ENCODE measurements around the gene MED12L. TPM values are rescaled to one million over a fixed set of nuclear protein-coding genes. Genes with fewer than 3 reads are reported as not detected.
A peak's percentile ranks its signal among the peaks of the same experiment; 100 is the strongest.

MED12L gene
- polyA plus RNA-seq, 1 of the 3 experiments (the other 2 are of a cell fraction) = 0.03 TPM

GRCh38 chr3:151320131-151320530 is 234.7 kb downstream of the MED12L start:
- H3K27ac ChIP-seq (ENCODE audit: low read depth in 2 of 2, low read length in 1 of 2) = peak overlapping the region; percentile 48 to 57; a peak in 3 of 4 replicates
- H3K4me3 ChIP-seq (ENCODE audit: low read depth in 2 of 2, low read length in 1 of 2) = no peak overlapping the region; a peak in 1 of 4 replicates
- no peaks in the 10 kb centered on the region for H3F3A ChIP-seq (replicated peaks; ENCODE audit: insufficient read depth)
- WGBS (ENCODE audit: low lambda C conversion rate) = 48% methylated on average over 2 of the region's 2 CpGs
- H2AFZ ChIP-seq (ENCODE audit: low read depth) = no peak overlapping the region
- H3K36me3 ChIP-seq (replicated peaks in 1 of 2; ENCODE audit: control insufficient read depth in 1 of 2, insufficient read depth in 2 of 2, low read length in 1 of 2) = no peaks in the 10 kb centered on the region
- peaks cover 0 to 27% of the 10 kb centered on the region in 2 experiments; a peak in 3 of 4 replicates for H3K4me1 ChIP-seq (ENCODE audit: control insufficient read depth in 1 of 2, insufficient read depth in 2 of 2, low read depth in 1 of 2, low read length in 1 of 2)
- H3K9me2 ChIP-seq = no peaks in the 10 kb centered on the region
- DNase-seq = no peak
- no peaks in the 10 kb centered on the region; the same call in 1 of the 2 replicates for H3K27me3 ChIP-seq (ENCODE audit: insufficient read depth)
- H3K79me2 ChIP-seq (ENCODE audit: insufficient read depth) = no peaks in the 10 kb centered on the region
- no peaks in the 10 kb centered on the region; the same call in 1 of the 2 replicates for H3K9me3 ChIP-seq
- no peak for TF ChIP-seq USF1 (IDR thresholded peaks at IDR 0.05; ENCODE audit: borderline replicate concordance, low read depth)
- TF ChIP-seq FOSL2 (IDR thresholded peaks at IDR 0.05; ENCODE audit: borderline replicate concordance, low read depth) = no peak
- TF ChIP-seq CTCF (IDR thresholded peaks at IDR 0.05) = no peak
- H3K9ac ChIP-seq = no peak overlapping the region
- H4K20me1 ChIP-seq (ENCODE audit: insufficient read depth) = no peaks in the 10 kb centered on the region
- no peak overlapping the region; the same call in 1 of the 2 replicates for H3K4me2 ChIP-seq
- ChIA-PET CTCF (no interaction called here), POLR2A (no interaction called here)

DNA sequence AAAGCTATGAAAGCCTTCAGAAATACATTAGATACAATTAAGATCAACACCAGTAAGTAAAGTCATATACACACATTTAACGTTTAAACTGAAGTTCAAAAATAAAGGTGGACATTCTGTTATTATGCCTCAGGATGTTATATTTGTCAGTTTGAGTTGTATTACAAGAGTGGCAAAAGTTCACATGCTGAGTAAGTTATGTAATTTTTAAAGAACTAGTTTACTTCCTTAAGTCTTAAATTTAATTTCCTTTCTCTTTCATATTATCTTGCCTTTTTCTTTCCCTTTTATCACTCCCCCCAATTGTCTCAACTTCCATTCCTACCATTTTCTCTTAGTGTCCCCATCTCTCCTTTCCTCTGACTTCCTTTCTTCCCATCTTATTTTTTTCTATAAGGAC is 236.1 kb downstream of the MED12L start:
- WGBS (ENCODE audit: low lambda C conversion rate) = 58% methylated on average over 1 of the region's 1 CpG
- ChIA-PET POLR2A (no interaction called here), CTCF (interaction anchor here (0.8 to 1.5 kb wide), 2 partner anchors 94 to 153 kb away, joined by 3 to 5 read pairs; no protein-coding TSS in a partner anchor)
- Histone ChIP-seq H3K4me1 (ENCODE audit: control insufficient read depth in 1 of 2, insufficient read depth in 2 of 2, low read depth in 1 of 2, low read length in 1 of 2) (peaks cover 0 to 27% of the 10 kb centered on the region in 2 experiments; a peak in 3 of 4 replicates), H3K9ac (no peak overlapping the region), H3K9me2 (no peaks in the 10 kb centered on the region), H3K27me3 (ENCODE audit: insufficient read depth) (no peaks in the 10 kb centered on the region; the same call in 1 of the 2 replicates), H3K36me3 (replicated peaks in 1 of 2; ENCODE audit: control insufficient read depth in 1 of 2, insufficient read depth in 2 of 2, low read length in 1 of 2) (no peaks in the 10 kb centered on the region), H3F3A (replicated peaks; ENCODE audit: insufficient read depth) (no peaks in the 10 kb centered on the region), H3K4me2 (no peak overlapping the region), H3K4me3 (ENCODE audit: low read depth in 2 of 2, low read length in 1 of 2) (no peak overlapping the region), H2AFZ (ENCODE audit: low read depth) (no peak overlapping the region), H3K79me2 (ENCODE audit: insufficient read depth) (no peaks in the 10 kb centered on the region), H3K27ac (ENCODE audit: low read depth in 2 of 2, low read length in 1 of 2) (no peak overlapping the region), H3K9me3 (no peaks in the 10 kb centered on the region), H4K20me1 (ENCODE audit: insufficient read depth) (no peaks in the 10 kb centered on the region)
- no peak for TF ChIP-seq TEAD4 (IDR thresholded peaks at IDR 0.05; ENCODE audit: borderline replicate concordance, insufficient read depth)
- TF ChIP-seq EZH2phosphoT487 (IDR thresholded peaks at IDR 0.05; ENCODE audit: borderline replicate concordance, low read depth) = no peak
- TF ChIP-seq GABPA (IDR thresholded peaks at IDR 0.05; ENCODE audit: low read depth) = no peak
- TF ChIP-seq TCF12 (IDR thresholded peaks at IDR 0.05) = no peak
- TF ChIP-seq MXI1 (IDR thresholded peaks at IDR 0.05; ENCODE audit: low read depth, low read length) = no peak
- DNase-seq = no peak

DNA sequence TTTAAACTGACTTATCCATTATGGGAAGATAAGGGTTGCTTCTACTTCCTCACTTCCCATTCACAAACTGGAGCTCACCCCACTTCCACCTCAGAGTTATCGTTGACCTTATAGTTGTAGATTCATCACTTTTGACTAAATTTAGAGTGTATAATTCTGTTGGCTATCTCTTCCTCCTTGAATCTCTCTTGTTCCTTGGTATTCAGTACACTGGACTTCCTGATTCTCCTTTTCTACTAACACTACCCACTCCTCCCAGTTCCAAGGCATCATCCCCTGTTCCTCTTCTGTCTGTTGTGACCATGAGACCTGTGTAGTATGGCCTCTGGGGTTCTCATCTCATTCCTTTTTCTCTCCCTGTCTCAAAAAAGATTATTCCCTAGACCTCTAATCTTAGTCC is 237.0 kb downstream of the MED12L start:
- Histone ChIP-seq H3K9ac (no peak overlapping the region), H3K4me3 (ENCODE audit: low read depth in 2 of 2, low read length in 1 of 2) (no peak overlapping the region), H3K27ac (ENCODE audit: low read depth in 2 of 2, low read length in 1 of 2) (no peak overlapping the region), H2AFZ (ENCODE audit: low read depth) (no peak overlapping the region), H3K4me1 (ENCODE audit: control insufficient read depth in 1 of 2, insufficient read depth in 2 of 2, low read depth in 1 of 2, low read length in 1 of 2) (peaks cover 0 to 27% of the 10 kb centered on the region in 2 experiments; a peak in 3 of 4 replicates), H3K9me2 (no peaks in the 10 kb centered on the region), H3K9me3 (no peaks in the 10 kb centered on the region), H4K20me1 (ENCODE audit: insufficient read depth) (no peaks in the 10 kb centered on the region), H3K36me3 (replicated peaks in 1 of 2; ENCODE audit: control insufficient read depth in 1 of 2, insufficient read depth in 2 of 2, low read length in 1 of 2) (no peaks in the 10 kb centered on the region), H3F3A (replicated peaks; ENCODE audit: insufficient read depth) (no peaks in the 10 kb centered on the region), H3K27me3 (ENCODE audit: insufficient read depth) (no peaks in the 10 kb centered on the region; the same call in 1 of the 2 replicates), H3K79me2 (ENCODE audit: insufficient read depth) (no peaks in the 10 kb centered on the region), H3K4me2 (no peak overlapping the region)
- WGBS (ENCODE audit: low lambda C conversion rate) = 66% methylated on average over 1 of the region's 1 CpG
- no peak for TF ChIP-seq RXRA (IDR thresholded peaks at IDR 0.05; ENCODE audit: borderline replicate concordance, low read depth)
- no peak for TF ChIP-seq MAX (IDR thresholded peaks at IDR 0.05; ENCODE audit: low read depth)
- TF ChIP-seq EZH2phosphoT487 (IDR thresholded peaks at IDR 0.05; ENCODE audit: borderline replicate concordance, low read depth) = no peak
- TF ChIP-seq MEF2A (IDR thresholded peaks at IDR 0.05; ENCODE audit: borderline replicate concordance, low read depth) = no peak
- DNase-seq = no peak
- CTCF ChIA-PET = interaction anchor here (1.5 kb wide), 1 partner anchor 154 kb away, joined by 5 read pairs; no protein-coding TSS in a partner anchor
- POLR2A ChIA-PET = no interaction called here

Measured in SK-N-SH (cell line).